ENCODE results near the gene NMRK1.

The NMRK1 gene

GRCh38 chr9:75063556-75064305 is 24.2 kb downstream of the NMRK1 start:
- DNase-seq (ENCODE audit: low read depth, low spot score): no peak

GRCh38 chr9:75061169-75061568 is 26.8 kb downstream of the NMRK1 start:
- no peak for DNase-seq (ENCODE audit: low read depth, low spot score)

- DNase-seq (ENCODE audit: low read depth, low spot score): no peak
Measured at GRCh38 chr9:75054368-75055001, 33.5 kb downstream of the NMRK1 start.

GRCh38 chr9:75053869-75054268 is 34.1 kb downstream of the NMRK1 start:
- DNase-seq (ENCODE audit: low read depth, low spot score): no peak

GRCh38 chr9:75051285-75051684 is 36.7 kb downstream of the NMRK1 start:
- no peak for DNase-seq (ENCODE audit: low read depth, low spot score)

- DNase-seq (ENCODE audit: low read depth, low spot score): no peak
Measured at GRCh38 chr9:75047506-75047905, 40.4 kb downstream of the NMRK1 start.

GRCh38 chr9:75046725-75047345 is 41.1 kb downstream of the NMRK1 start:
- no peak for DNase-seq (ENCODE audit: low read depth, low spot score)

- DNase-seq (ENCODE audit: low read depth, low spot score): no peak
Measured at GRCh38 chr9:75041041-75041440, 46.9 kb downstream of the NMRK1 start.

GRCh38 chr9:75039801-75040200 is 48.2 kb downstream of the NMRK1 start:
- DNase-seq (ENCODE audit: low read depth, low spot score): no peak

GRCh38 chr9:75039009-75039408 is 48.9 kb downstream of the NMRK1 start:
- DNase-seq (ENCODE audit: low read depth, low spot score): no peak

GRCh38 chr9:75036793-75037192 is 51.2 kb downstream of the NMRK1 start:
- DNase-seq (ENCODE audit: low read depth, low spot score): no peak

- DNase-seq (ENCODE audit: low read depth, low spot score): no peak
Measured at GRCh38 chr9:75033791-75034473, 54.0 kb downstream of the NMRK1 start.

GRCh38 chr9:75027187-75028107 is 60.5 kb downstream of the NMRK1 start:
- no peak for DNase-seq (ENCODE audit: low read depth, low spot score)

GRCh38 chr9:75023846-75024245 is 64.1 kb downstream of the NMRK1 start:
- DNase-seq (ENCODE audit: low read depth, low spot score): no peak

GRCh38 chr9:75019654-75020053 is 68.3 kb downstream of the NMRK1 start:
- no peak for DNase-seq (ENCODE audit: low read depth, low spot score)

GRCh38 chr9:75019022-75019421 is 68.9 kb downstream of the NMRK1 start:
- DNase-seq (ENCODE audit: low read depth, low spot score): no peak

GRCh38 chr9:75017378-75017777 is 70.6 kb downstream of the NMRK1 start:
- DNase-seq (ENCODE audit: low read depth, low spot score): no peak

GRCh38 chr9:75013735-75014134 is 74.2 kb downstream of the NMRK1 start:
- no peak for DNase-seq (ENCODE audit: low read depth, low spot score)
